HG03095 (cell line): ENCODE measurements around the gene ATP5PD.

Source experiments
- ATAC-seq: cut with Tn5 transposase; IDR thresholded peaks from one replicate; pipeline ENCODE4 v1.9.1; 2021; ENCODE audit warnings: moderate library complexity; ENCODE audit not compliant: unreplicated experiment

ATP5PD gene

DNA sequence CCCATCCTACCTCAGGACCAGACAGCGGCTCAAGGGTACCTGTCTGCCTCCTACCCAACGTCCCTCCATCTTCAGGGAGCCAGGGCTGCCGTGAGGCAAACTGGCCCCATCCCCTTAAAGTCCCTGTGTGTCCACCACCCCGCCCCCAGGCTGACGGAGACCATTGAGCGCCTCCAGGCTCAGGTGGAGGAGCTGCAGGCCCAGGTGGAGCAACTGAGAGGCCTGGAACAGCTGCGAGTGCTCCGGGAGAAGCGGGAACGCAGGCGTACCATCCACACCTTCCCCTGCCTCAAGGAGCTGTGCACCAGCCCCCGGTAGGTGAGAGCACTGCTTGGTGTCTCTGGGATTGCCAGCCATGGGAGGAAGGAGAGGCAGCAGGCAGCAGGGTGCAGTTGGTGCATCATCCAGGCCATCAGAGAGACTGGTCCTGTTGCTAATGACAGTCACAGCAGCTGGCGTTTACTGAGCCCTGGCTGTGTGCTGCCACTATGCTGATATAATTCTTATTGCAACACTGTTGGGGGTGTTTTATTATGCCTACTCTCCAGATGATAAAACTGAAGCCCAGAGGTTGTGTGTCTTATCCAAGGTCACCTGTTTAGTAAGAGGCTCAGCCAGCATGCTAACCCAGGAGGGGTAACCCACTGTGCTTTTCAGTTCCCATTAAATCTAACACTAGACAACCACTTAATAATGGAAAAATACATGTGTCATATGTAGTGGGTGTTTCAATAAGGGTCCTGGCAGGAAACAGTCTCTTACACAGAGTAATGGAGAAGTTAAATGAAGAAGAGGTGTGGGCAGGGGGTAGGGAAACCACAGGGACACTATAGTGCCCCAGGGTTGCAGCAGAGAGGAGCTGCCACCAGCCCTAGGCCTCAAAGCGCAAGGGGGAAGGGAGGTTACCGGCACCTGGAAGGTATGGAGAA, 44.6 kb downstream of the ATP5PD start:
- no peak for ATAC-seq

DNA sequence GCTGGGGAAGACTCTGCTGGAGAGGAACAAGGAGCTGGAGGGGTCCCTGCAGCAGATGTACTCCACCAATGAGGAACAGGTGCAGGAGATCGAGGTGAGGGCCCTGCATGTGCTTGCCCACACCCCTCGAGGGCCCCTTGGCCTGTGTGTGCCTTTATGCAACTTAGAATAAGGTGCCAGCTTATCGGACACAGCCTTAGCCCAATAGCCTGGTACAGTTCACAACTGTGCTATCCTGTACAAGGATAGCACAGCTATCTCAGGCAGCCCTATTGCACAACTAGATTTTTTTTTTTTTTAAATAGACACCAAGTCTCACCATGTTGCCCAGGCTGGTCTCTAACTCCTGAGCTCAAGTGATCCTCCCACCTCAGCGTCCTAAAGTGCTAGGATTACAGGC, 47.2 kb downstream of the ATP5PD start:
- no peak for ATAC-seq

DNA sequence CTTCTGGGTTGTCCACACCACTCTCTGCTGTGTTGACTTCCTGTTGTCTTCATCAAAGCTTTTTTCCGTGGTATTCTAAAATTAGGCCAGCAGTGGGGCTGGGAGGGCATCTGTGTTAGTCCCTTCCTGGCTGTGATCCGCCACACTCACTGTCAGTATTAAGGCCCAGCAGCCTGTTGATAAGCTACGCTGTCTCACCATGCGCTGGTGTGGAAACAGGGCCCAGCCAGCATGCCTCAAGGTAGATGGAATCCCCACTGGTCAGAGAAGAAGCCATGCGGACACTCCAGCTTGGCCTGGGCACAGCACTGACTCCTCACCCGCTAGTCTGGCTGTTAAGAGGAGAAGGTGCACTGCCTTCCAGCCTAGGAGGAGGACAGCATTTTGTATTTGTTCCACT, 48.0 kb downstream of the ATP5PD start:
- ATAC-seq = no peak

DNA sequence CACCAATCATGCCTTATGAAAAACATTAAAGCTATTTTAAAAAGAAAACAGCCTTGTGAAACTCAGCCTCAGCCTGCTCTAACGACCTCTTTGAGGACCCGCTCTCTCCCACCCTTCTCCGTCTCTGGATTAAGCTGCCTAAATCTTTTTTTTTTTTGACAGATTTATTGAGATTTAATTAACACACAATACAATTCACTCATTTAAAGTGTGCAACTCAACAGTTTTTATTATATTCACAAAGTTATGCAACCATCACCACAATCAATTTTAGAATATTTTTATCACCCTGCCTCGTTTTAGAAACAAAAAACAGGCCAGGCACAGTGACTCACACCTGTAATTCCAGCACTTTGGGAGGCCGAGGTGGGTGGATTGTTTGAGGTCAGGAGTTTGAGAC, 50.9 kb downstream of the ATP5PD start:
- no peak for ATAC-seq

DNA sequence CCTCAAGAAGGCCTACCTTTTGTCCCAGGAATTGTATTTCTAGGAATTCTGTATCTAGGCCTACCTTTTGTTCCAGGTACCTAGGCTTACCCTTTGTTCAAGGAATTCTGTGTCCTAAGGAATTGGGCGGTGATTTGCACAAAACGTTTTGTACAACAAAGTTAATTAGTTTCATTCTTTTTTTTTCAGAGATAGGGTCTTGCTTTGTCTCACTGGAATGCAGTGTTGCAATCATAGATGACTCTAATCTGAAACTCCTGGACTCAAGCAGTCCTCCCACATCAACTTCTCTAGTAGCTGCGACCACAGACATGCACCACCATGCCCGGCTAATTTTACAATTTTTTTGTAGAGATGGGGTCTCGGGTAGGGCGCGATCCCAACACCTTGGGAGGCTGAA, 52.3 kb downstream of the ATP5PD start:
- ATAC-seq = no peak

DNA sequence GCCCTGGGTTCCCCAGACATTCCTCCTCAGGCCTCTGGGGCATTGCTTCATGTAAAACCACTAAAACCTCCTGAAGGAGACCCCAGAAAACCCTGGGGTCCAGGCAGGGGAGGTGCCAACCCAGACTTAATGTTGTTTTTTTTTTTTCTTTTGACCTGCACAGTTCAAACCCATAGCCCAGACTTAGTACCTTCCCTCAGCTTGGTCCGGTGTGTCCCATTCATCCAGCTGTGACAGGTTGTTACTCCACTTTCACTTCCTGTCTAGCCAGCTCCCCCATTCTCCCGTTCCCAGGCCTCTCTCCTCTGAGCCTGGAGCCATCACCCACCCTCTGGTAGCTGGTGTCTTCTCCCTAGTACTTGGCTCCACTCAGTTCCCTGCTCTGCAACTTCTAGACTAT, 54.5 kb downstream of the ATP5PD start:
- ATAC-seq = no peak

DNA sequence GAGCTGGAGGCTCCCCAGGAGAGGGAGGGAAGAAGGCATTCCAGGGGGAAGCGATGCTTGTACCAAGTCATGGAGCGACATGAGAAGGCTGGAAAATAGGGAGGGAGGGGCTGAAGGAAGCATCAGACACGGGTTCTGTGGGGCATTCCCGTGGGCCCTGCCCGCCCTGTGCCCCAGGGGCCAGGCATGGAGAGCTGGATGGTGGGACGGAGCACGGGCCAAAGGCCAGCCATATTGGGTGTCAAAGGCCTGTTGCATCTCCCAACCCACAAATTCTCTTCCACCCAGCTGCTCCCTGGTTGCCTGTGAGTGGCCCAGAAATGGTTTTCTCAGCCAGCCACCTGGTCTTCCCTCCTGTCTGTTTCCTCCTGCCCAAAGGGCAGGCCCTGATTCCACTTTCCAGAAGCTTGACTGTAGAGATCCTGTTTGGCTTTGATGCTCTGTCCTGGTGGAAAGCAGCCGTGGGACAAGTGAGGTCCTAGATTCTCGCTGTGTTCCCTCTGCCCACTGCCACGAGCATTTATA, 56.1 kb downstream of the ATP5PD start:
- ATAC-seq = no peak
